DND-41 (cell line): ENCODE measurements around the gene GRIN1.

Experiments
- ATAC-seq: fragments of 200-7000 bp; cut with Tn5 transposase; 3 replicates; pipeline ENCODE4 v1.9.1; 2021; ENCODE audit warnings: low read depth; ENCODE audit not compliant: insufficient read depth
- DNase-seq: peaks from one replicate; pipeline ENCODE4 v3.0.0-alpha.2; 2020
- H2AFZ ChIP-seq: 2 replicates; pipeline ENCODE4 v1.6.0; 2012; ENCODE audit warnings: low read depth, low read length
- H3K27ac ChIP-seq: 2 replicates; pipeline ENCODE4 v1.5.1; 2012; ENCODE audit warnings: low read length, inconsistent platforms
- H3K27me3 ChIP-seq: fragments of 200-600 bp; sonication (generic); 2 replicates; pipeline ENCODE4 v1.6.0; 2012; ENCODE audit warnings: low read length, mild to moderate bottlenecking, inconsistent platforms; ENCODE audit not compliant: insufficient read depth, poor library complexity
- H3K36me3 ChIP-seq: 2 replicates; pipeline ENCODE4 v1.5.1; 2012; ENCODE audit warnings: low read length, inconsistent platforms; ENCODE audit not compliant: insufficient read depth
- H3K4me1 ChIP-seq: 2 replicates; pipeline ENCODE4 v1.5.1; 2012; ENCODE audit warnings: mild to moderate bottlenecking, low read length; ENCODE audit not compliant: insufficient read depth
- H3K4me2 ChIP-seq: 2 replicates; pipeline ENCODE4 v1.6.0; 2012; ENCODE audit warnings: mild to moderate bottlenecking, moderate library complexity, low read length, inconsistent platforms; ENCODE audit not compliant: insufficient read depth
- H3K4me3 ChIP-seq, 2 experiments: fragments of 200-600 bp in 1 of 2; shearing (Covaris generic) in 1 of 2; 2 replicates each; pipeline ENCODE4 v1.5.1; 2012 to 2016; ENCODE audit warnings: inconsistent platforms in 2 of 2, low read length in 2 of 2, mild to moderate bottlenecking in 2 of 2, low read depth in 1 of 2, moderate library complexity in 1 of 2
- H3K79me2 ChIP-seq: 2 replicates; pipeline ENCODE4 v1.6.0; 2012; ENCODE audit warnings: low read length, inconsistent platforms; ENCODE audit not compliant: insufficient read depth
- H3K9ac ChIP-seq: 2 replicates; pipeline ENCODE4 v1.6.0; 2012; ENCODE audit warnings: low read depth, mild to moderate bottlenecking, inconsistent platforms, low read length, moderate library complexity
- H3K9me3 ChIP-seq: 2 replicates; pipeline ENCODE4 v1.5.1; 2012; ENCODE audit warnings: low read length, moderate library complexity, mild to moderate bottlenecking, inconsistent platforms; ENCODE audit not compliant: insufficient read depth, severe bottlenecking
- H4K20me1 ChIP-seq: 2 replicates; pipeline ENCODE4 v1.6.0; 2012; ENCODE audit warnings: low read length; ENCODE audit not compliant: insufficient read depth
- CTCF ChIP-seq: IDR thresholded peaks from 2 replicates; pipeline ENCODE4 v1.5.1; 2012; ENCODE audit warnings: borderline replicate concordance, low read length, moderate library complexity, mild to moderate bottlenecking; ENCODE audit not compliant: poor library complexity, severe bottlenecking; ENCODE audit errors: extremely low read depth
- EZH2 ChIP-seq: IDR thresholded peaks from 3 replicates; pipeline ENCODE4 v1.6.1; 2012; ENCODE audit warnings: borderline replicate concordance, low read depth, mild to moderate bottlenecking, moderate library complexity, low read length, inconsistent platforms; ENCODE audit not compliant: severe bottlenecking

GRIN1 gene

GRCh38 chr9:137150617-137151457, 11.9 kb downstream of the GRIN1 start:
- DNase-seq = peak; percentile 62
- Histone ChIP-seq H3K4me1 (no peaks in the 10 kb centered on the region), H3K27ac (no peak overlapping the region)

GRCh38 chr9:137152844-137153405, 14.0 kb downstream of the GRIN1 start:
- no peaks in the 10 kb centered on the region for H3K79me2 ChIP-seq
- no peak overlapping the region for H3K4me2 ChIP-seq
- no peaks in the 10 kb centered on the region for H3K27me3 ChIP-seq
- TF ChIP-seq EZH2 (no peak), CTCF (no peak)
- no peaks in the 10 kb centered on the region for H3K4me1 ChIP-seq
- H3K9ac ChIP-seq = no peak overlapping the region
- no peak for ATAC-seq
- H3K36me3 ChIP-seq = no peaks in the 10 kb centered on the region
- peaks cover 7% of the 10 kb centered on the region; the same call in 1 of the 2 replicates for H4K20me1 ChIP-seq
- H3K9me3 ChIP-seq = no peaks in the 10 kb centered on the region
- no peak overlapping the region for H2AFZ ChIP-seq
- DNase-seq = no peak
- no peak overlapping the region for H3K27ac ChIP-seq
- H3K4me3 ChIP-seq = no peak overlapping the region

More at GRCh38 chr9:137150617-137151457, 11.9 kb downstream of the GRIN1 start:
- Histone ChIP-seq H3K79me2 (no peaks in the 10 kb centered on the region), H4K20me1 (no peaks in the 10 kb centered on the region), H3K27me3 (no peaks in the 10 kb centered on the region), H3K9ac (no peak overlapping the region), H3K9me3 (no peaks in the 10 kb centered on the region), H3K36me3 (no peaks in the 10 kb centered on the region), H3K4me3 (no peak overlapping the region), H2AFZ (no peak overlapping the region), H3K4me2 (no peak overlapping the region)
- no peak for TF ChIP-seq CTCF
- TF ChIP-seq EZH2 = no peak
- ATAC-seq = peak; percentile 34; the same call in 2 of the 3 replicates

GRCh38 chr9:137156567-137157375, 17.8 kb downstream of the GRIN1 start:
- no peak overlapping the region for H3K9ac ChIP-seq
- no peak overlapping the region for H3K4me3 ChIP-seq
- no peaks in the 10 kb centered on the region for H3K79me2 ChIP-seq
- no peaks in the 10 kb centered on the region for H3K27me3 ChIP-seq
- H3K4me1 ChIP-seq = no peaks in the 10 kb centered on the region
- no peaks in the 10 kb centered on the region for H3K9me3 ChIP-seq
- no peak overlapping the region for H3K27ac ChIP-seq
- H4K20me1 ChIP-seq = peaks cover 9% of the 10 kb centered on the region; the same call in 1 of the 2 replicates
- TF ChIP-seq CTCF = no peak
- no peak for TF ChIP-seq EZH2
- no peak overlapping the region for H3K4me2 ChIP-seq
- DNase-seq (peak; percentile 20), ATAC-seq (peak; percentile 54)
- H3K36me3 ChIP-seq = no peaks in the 10 kb centered on the region
- H2AFZ ChIP-seq = no peak overlapping the region
